Esophagus muscularis mucosa (tissue), 4 donors: ENCODE results near the gene DHCR24.

Source experiments
- CTCF ChIP-seq, 3 experiments: fragments of 200-600 bp in 2 of 3; fragments of 450-650 bp in 1 of 3; sonication (generic) in 2 of 3; IDR thresholded peaks; one replicate each; pipeline ENCODE4 v1.5.1; 2017 to 2019; ENCODE audit warnings: antibody characterized with exemption in 3 of 3, mild to moderate bottlenecking in 2 of 3, moderate library complexity in 1 of 3
- EP300 ChIP-seq: sonication (generic); formaldehyde crosslinking; IDR thresholded peaks from one replicate; pipeline ENCODE4 v1.6.1; 2017; ENCODE audit warnings: antibody characterized with exemption
- POLR2A ChIP-seq: fragments of 450-650 bp; IDR thresholded peaks from one replicate; pipeline ENCODE4 v1.6.1; 2017; ENCODE audit warnings: antibody characterized with exemption, moderate library complexity, mild to moderate bottlenecking, low read depth
- POLR2AphosphoS5 ChIP-seq, 2 donors: sonication (generic); formaldehyde crosslinking; IDR thresholded peaks; one replicate each; pipeline ENCODE4 v1.6.1; 2017; ENCODE audit warnings: antibody characterized with exemption in 2 of 2

GRCh38 chr1:54885237-54885679 lies 1.7 kb downstream of the DHCR24 start:
- no peak for TF ChIP-seq CTCF (IDR thresholded peaks at IDR 0.05)
- TF ChIP-seq POLR2A = no peak
- no peak for TF ChIP-seq POLR2AphosphoS5 (IDR thresholded peaks at IDR 0.05)
- TF ChIP-seq EP300 = no peak
